Middle frontal gyrus (tissue), 1 donor: Measurements from ENCODE around the gene NEU4.
"Not testable (repeated sequence)": the region's sequence is repeated elsewhere in the genome, so short reads cannot be mapped to it uniquely, and the experiment has no call there.

Source experiments
- DNase-seq: peaks from one replicate; pipeline ENCODE4 v3.0.0-alpha.2; 2015; ENCODE audit warnings: low spot score; ENCODE audit errors: extremely low spot score

Gene NEU4

GRCh38 chr2:241808721-241809382 lies at the start of gene NEU4:
Gene NEU4 (plus strand): TSS chr2:241809193. CDS start chr2:241814485, 5,292 bp downstream.
- no peak for DNase-seq

GRCh38 chr2:241759893-241760292 lies 49.1 kb upstream of the NEU4 start:
- DNase-seq, result not testable (repeated sequence)

- no peak for DNase-seq
Observed at GRCh38 chr2:241760301-241760771, 48.7 kb upstream of the NEU4 start.

- no peak for DNase-seq
Observed at GRCh38 chr2:241762321-241762932, 46.6 kb upstream of the NEU4 start.

GRCh38 chr2:241762933-241763369 lies 46.0 kb upstream of the NEU4 start:
- no peak for DNase-seq

- DNase-seq, result no peak
Observed at GRCh38 chr2:241763551-241764274, 45.3 kb upstream of the NEU4 start.

- no peak for DNase-seq
Observed at GRCh38 chr2:241764275-241765241, 44.4 kb upstream of the NEU4 start.

GRCh38 chr2:241767464-241768250 lies 41.3 kb upstream of the NEU4 start:
- no peak for DNase-seq

GRCh38 chr2:241768251-241768711 lies 40.7 kb upstream of the NEU4 start:
- no peak for DNase-seq

- DNase-seq, result no peak
Observed at GRCh38 chr2:241768850-241769249, 40.1 kb upstream of the NEU4 start.

GRCh38 chr2:241769819-241770184 lies 39.2 kb upstream of the NEU4 start:
- DNase-seq, result no peak

- DNase-seq, result no peak
Observed at GRCh38 chr2:241770185-241770935, 38.6 kb upstream of the NEU4 start.

GRCh38 chr2:241770936-241771285 lies 38.1 kb upstream of the NEU4 start:
- no peak for DNase-seq

- no peak for DNase-seq
Observed at GRCh38 chr2:241771286-241772062, 37.5 kb upstream of the NEU4 start.

GRCh38 chr2:241772063-241772499 lies 36.9 kb upstream of the NEU4 start:
- no peak for DNase-seq

- DNase-seq, result no peak
Observed at GRCh38 chr2:241773511-241774418, 35.2 kb upstream of the NEU4 start.

- no peak for DNase-seq
Observed at GRCh38 chr2:241774419-241775222, 34.4 kb upstream of the NEU4 start.
